Cardiac muscle cell (in vitro differentiated cells and primary cell): ENCODE results near the gene G3BP1. TPM values are rescaled to one million over a fixed set of nuclear protein-coding genes. Genes with fewer than 3 reads are reported as not detected.

Experiments
- DNase-seq, 2 donors: peaks; one replicate each; pipeline versions ENCODE4 v3.0.0 to v3.0.0-alpha.2; 2010 to 2017; ENCODE audit warnings: low read depth in 1 of 2, low spot score in 1 of 2
- H3K27ac ChIP-seq: fragments of 200-600 bp; sonication (generic); 2 replicates; pipeline ENCODE4 v1.5.1; 2016
- H3K27me3 ChIP-seq: fragments of 200-600 bp; sonication (generic); 2 replicates; pipeline ENCODE4 v1.6.0; 2016; ENCODE audit warnings: control low read depth
- H3K36me3 ChIP-seq: fragments of 200-600 bp; sonication (generic); 2 replicates; pipeline ENCODE4 v1.5.1; 2016; ENCODE audit warnings: control low read depth
- H3K4me1 ChIP-seq: fragments of 200-600 bp; sonication (generic); 2 replicates; pipeline ENCODE4 v1.8.1; 2017; ENCODE audit warnings: low read depth, mild to moderate bottlenecking, mixed run types
- H3K4me3 ChIP-seq: fragments of 200-600 bp; sonication (generic); 2 replicates; pipeline ENCODE4 v1.5.1; 2016; ENCODE audit warnings: mild to moderate bottlenecking
- H3K9me3 ChIP-seq: fragments of 200-600 bp; sonication (generic); 2 replicates; pipeline ENCODE4 v1.5.1; 2017; ENCODE audit warnings: low read depth, mild to moderate bottlenecking, control low read depth
- CTCF ChIP-seq: IDR thresholded peaks from 2 replicates; pipeline ENCODE4 v1.5.1; 2012; ENCODE audit warnings: low read depth, mild to moderate bottlenecking, low read length
- polyA plus RNA-seq: library from polyadenylated mRNA; unstranded; fragments of >200 nt; fragmentation: Nextera tagmentation; extraction: Ambion mirVana; gene quantifications from 2 replicates; pipeline ENCODE4 v1.2.1, GENCODE V29; 2016
- total RNA-seq: library from RNA; depleted of rRNA; stranded (reverse); fragments of >200 nt; gene quantifications from 2 replicates; pipeline ENCODE4 v1.2.3, GENCODE V29; 2016

Gene G3BP1
- total and polyA plus RNA-seq, 2 experiments from 2014 or later, result 97.0 to 105 TPM

GRCh38 chr5:151786468-151786867, 14.7 kb downstream of the G3BP1 start:
- TF ChIP-seq CTCF, result no peak
- Histone ChIP-seq H3K4me3 (no peak overlapping the region), H3K9me3 (no peaks in the 10 kb centered on the region), H3K4me1 (peaks cover 20% of the 10 kb centered on the region), H3K27me3 (no peaks in the 10 kb centered on the region), H3K27ac (no peak overlapping the region), H3K36me3 (peaks cover 19% of the 10 kb centered on the region)
- DNase-seq, result no peak

GRCh38 chr5:151787817-151788216, 16.1 kb downstream of the G3BP1 start:
- no peaks in the 10 kb centered on the region for H3K9me3 ChIP-seq
- H3K4me1 ChIP-seq, result peaks cover 11% of the 10 kb centered on the region
- DNase-seq, result no peak
- no peak for TF ChIP-seq CTCF
- no peak overlapping the region for H3K27ac ChIP-seq
- no peak overlapping the region for H3K4me3 ChIP-seq
- peaks cover 32% of the 10 kb centered on the region for H3K36me3 ChIP-seq
- no peaks in the 10 kb centered on the region for H3K27me3 ChIP-seq

- Histone ChIP-seq H3K9me3 (no peaks in the 10 kb centered on the region), H3K27me3 (no peaks in the 10 kb centered on the region), H3K27ac (no peak overlapping the region), H3K4me3 (no peak overlapping the region), H3K4me1 (no peaks in the 10 kb centered on the region), H3K36me3 (peaks cover 84% of the 10 kb centered on the region)
- no peak for DNase-seq
- TF ChIP-seq CTCF, result no peak
These were observed 21.6 kb downstream of the G3BP1 start for GRCh38 chr5:151793358-151793757.

GRCh38 chr5:151795426-151795825, 23.7 kb downstream of the G3BP1 start:
- Histone ChIP-seq H3K27ac (no peak overlapping the region), H3K9me3 (no peaks in the 10 kb centered on the region), H3K4me1 (no peaks in the 10 kb centered on the region), H3K36me3 (peaks cover 96% of the 10 kb centered on the region), H3K27me3 (no peaks in the 10 kb centered on the region), H3K4me3 (no peak overlapping the region)
- TF ChIP-seq CTCF, result no peak
- DNase-seq, result no peak

- peaks cover 91% of the 10 kb centered on the region for H3K36me3 ChIP-seq
- no peaks in the 10 kb centered on the region for H3K27me3 ChIP-seq
- TF ChIP-seq CTCF, result no peak
These were observed 26.9 kb downstream of the G3BP1 start for GRCh38 chr5:151798674-151799073.

GRCh38 chr5:151799407-151799806, 27.7 kb downstream of the G3BP1 start:
- Histone ChIP-seq H3K36me3 (peaks cover 92% of the 10 kb centered on the region), H3K4me1 (no peaks in the 10 kb centered on the region), H3K4me3 (no peak overlapping the region), H3K9me3 (no peaks in the 10 kb centered on the region), H3K27ac (no peak overlapping the region), H3K27me3 (no peaks in the 10 kb centered on the region)
- DNase-seq, result peak in 1 of 2 donors; percentile 39
- no peak for TF ChIP-seq CTCF

More at GRCh38 chr5:151798674-151799073, 26.9 kb downstream of the G3BP1 start:
- Histone ChIP-seq H3K9me3 (no peaks in the 10 kb centered on the region), H3K4me3 (no peak overlapping the region), H3K4me1 (no peaks in the 10 kb centered on the region), H3K27ac (no peak overlapping the region)
- no peak for DNase-seq
